CD4-positive, alpha-beta T cell (primary cell): ENCODE data around the gene ADORA2B. TPM values are rescaled to one million over a fixed set of nuclear protein-coding genes. Genes with fewer than 3 reads are reported as not detected.

Source experiments
- ATAC-seq: fragments of 200-7000 bp; cut with Tn5 transposase; one replicate; pipeline ENCODE4 v1.10.0; 2022; ENCODE audit warnings: mild to moderate bottlenecking; ENCODE audit not compliant: poor library complexity
- CTCF ChIA-PET: fragments of 350-600 bp; sonication (Branson Sonifier 250); formaldehyde crosslinking; loops from one replicate; lab custom pipeline; 2021; ENCODE audit warnings: antibody characterized with exemption, inconsistent platforms; lab: Charles Lee
- POLR2A ChIA-PET: fragments of 350-600 bp; sonication (Branson Sonifier 250); formaldehyde crosslinking; loops from one replicate; lab custom pipeline; 2021; ENCODE audit warnings: antibody characterized with exemption, inconsistent platforms; lab: Charles Lee
- DNase-seq, 14 experiments: peaks; one replicate each; pipeline ENCODE4 v3.0.0-alpha.2; 2013 to 2020; ENCODE audit warnings: mixed read lengths in 2 of 14
- H3K27ac ChIP-seq, 2 donors: one replicate each; pipeline versions ENCODE4 v1.5.1 to v1.7.0; 2013; ENCODE audit warnings: low read length in 2 of 2, low read depth in 1 of 2, mild to moderate bottlenecking in 1 of 2
- H3K27me3 ChIP-seq, 2 experiments: 1 replicate in 1 of 2; 2 replicates in 1 of 2; pipeline versions ENCODE4 v1.6.1 to v1.7.0; 2013; ENCODE audit warnings: low read length in 2 of 2, control low read depth in 1 of 2, mild to moderate bottlenecking in 1 of 2, moderate library complexity in 1 of 2; ENCODE audit not compliant: insufficient read depth in 2 of 2, control insufficient read depth in 1 of 2
- H3K36me3 ChIP-seq: one replicate; pipeline ENCODE4 v1.6.1; 2013; ENCODE audit warnings: low read length, control low read depth; ENCODE audit not compliant: insufficient read depth
- H3K4me1 ChIP-seq: one replicate; pipeline ENCODE4 v1.6.1; 2013; ENCODE audit warnings: low read length, control low read depth; ENCODE audit not compliant: insufficient read depth
- H3K4me3 ChIP-seq: one replicate; pipeline ENCODE4 v1.5.1; 2013; ENCODE audit warnings: mild to moderate bottlenecking, low read length, moderate library complexity
- H3K9me3 ChIP-seq, 2 experiments: 1 replicate in 1 of 2; 2 replicates in 1 of 2; pipeline versions ENCODE4 v1.6.1 to v1.7.0; 2013; ENCODE audit warnings: low read length in 2 of 2, mild to moderate bottlenecking in 2 of 2, control low read depth in 1 of 2, moderate library complexity in 1 of 2; ENCODE audit not compliant: control insufficient read depth in 1 of 2, insufficient read depth in 1 of 2
- H3K27ac Mint-ChIP-seq: one replicate; pipeline ENCODE4 v1.8.0; 2020; ENCODE audit warnings: mixed read lengths
- H3K27me3 Mint-ChIP-seq: one replicate; pipeline ENCODE4 v1.8.0; 2021; ENCODE audit warnings: mixed read lengths
- H3K36me3 Mint-ChIP-seq: one replicate; pipeline ENCODE4 v1.8.0; 2021; ENCODE audit warnings: low read depth, mixed read lengths
- H3K4me1 Mint-ChIP-seq: one replicate; pipeline ENCODE4 v1.8.0; 2021; ENCODE audit warnings: low read depth, mixed read lengths
- H3K4me3 Mint-ChIP-seq: one replicate; pipeline ENCODE4 v1.8.0; 2020; ENCODE audit warnings: mild to moderate bottlenecking, mixed read lengths
- H3K9me3 Mint-ChIP-seq: one replicate; pipeline ENCODE4 v1.8.0; 2020; ENCODE audit warnings: mixed read lengths
- intact Hi-C, 2 experiments: fragments of 100-400 bp; cut with DNase I in 1 of 2; cut with micrococcal nuclease in 1 of 2; formaldehyde crosslinking; loops; one replicate each; pipeline versions ENCODE4 v1.15.1 to v1.9.0; 2023 to 2025; cut with DNase I, micrococcal nuclease
- total RNA-seq, 174 experiments: library from RNA in 2 of 174; stranded (reverse) in 2 of 174; gene quantifications; one replicate each; pipeline ENCODE4 v1.2.3 and lab custom pipeline; 2021 to 2026
- TF ChIP-seq, protein P1 (sequence below): fragments of 200-600 bp; IDR thresholded peaks from one replicate; pipeline ENCODE4 v1.8.0; 2022; ENCODE audit warnings: antibody characterized with exemption, mild to moderate bottlenecking

Gene ADORA2B
- total RNA-seq, 2 experiments from 2014 or later, result not detected

DNA sequence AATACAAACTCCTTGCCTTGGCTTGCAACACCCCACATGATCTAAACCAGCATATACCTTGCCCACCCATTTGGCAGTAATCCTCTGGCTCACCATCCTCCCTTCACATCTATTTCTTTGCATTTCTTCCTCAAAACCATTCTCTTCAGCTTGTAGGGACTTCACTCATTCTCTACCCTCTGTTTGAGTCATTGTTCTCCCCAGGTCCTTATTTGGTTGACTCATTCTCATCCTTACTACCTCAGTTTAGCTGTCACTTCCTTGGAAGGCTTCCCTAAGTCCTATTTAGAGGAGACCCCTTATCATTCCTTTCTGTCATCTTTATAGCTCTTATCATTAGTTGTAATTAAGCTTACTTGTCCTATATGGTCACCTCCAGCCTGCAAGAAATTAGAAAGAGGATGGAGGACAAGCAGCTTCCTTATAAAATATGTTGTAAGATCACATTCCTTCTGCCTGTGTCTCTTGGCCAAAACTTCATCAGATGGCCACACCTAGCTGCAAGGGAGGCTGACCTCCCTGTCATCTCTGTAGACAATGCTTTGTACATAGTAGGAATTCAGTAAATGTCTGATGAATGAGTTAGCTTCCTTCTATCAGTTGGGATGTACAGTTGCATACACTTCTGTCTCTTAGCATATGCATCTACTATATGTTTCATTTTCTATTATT lies 56.4 kb downstream of the ADORA2B start:
- Mint-ChIP-seq H3K36me3 (peaks cover 76% of the 10 kb centered on the region), H3K4me1 (peaks cover 48% of the 10 kb centered on the region), H3K9me3 (no peaks in the 10 kb centered on the region), H3K4me3 (peak overlapping the region; percentile 93), H3K27me3 (no peaks in the 10 kb centered on the region), H3K27ac (peak overlapping the region; percentile 88)
- Histone ChIP-seq H3K4me3 (no peak overlapping the region), H3K36me3 (peaks cover 57% of the 10 kb centered on the region), H3K9me3 (no peaks in the 10 kb centered on the region), H3K4me1 (peaks cover 27% of the 10 kb centered on the region), H3K27ac (no peak overlapping the region), H3K27me3 (no peaks in the 10 kb centered on the region)
- intact Hi-C loops, result no loop called here
- POLR2A ChIA-PET, result interaction anchor here (0.6 to 1.3 kb wide), 3 partner anchors 35 to 586 kb away, joined by 3 to 5 read pairs (median 4); no protein-coding TSS in a partner anchor
- TF ChIP-seq, protein P1, sequence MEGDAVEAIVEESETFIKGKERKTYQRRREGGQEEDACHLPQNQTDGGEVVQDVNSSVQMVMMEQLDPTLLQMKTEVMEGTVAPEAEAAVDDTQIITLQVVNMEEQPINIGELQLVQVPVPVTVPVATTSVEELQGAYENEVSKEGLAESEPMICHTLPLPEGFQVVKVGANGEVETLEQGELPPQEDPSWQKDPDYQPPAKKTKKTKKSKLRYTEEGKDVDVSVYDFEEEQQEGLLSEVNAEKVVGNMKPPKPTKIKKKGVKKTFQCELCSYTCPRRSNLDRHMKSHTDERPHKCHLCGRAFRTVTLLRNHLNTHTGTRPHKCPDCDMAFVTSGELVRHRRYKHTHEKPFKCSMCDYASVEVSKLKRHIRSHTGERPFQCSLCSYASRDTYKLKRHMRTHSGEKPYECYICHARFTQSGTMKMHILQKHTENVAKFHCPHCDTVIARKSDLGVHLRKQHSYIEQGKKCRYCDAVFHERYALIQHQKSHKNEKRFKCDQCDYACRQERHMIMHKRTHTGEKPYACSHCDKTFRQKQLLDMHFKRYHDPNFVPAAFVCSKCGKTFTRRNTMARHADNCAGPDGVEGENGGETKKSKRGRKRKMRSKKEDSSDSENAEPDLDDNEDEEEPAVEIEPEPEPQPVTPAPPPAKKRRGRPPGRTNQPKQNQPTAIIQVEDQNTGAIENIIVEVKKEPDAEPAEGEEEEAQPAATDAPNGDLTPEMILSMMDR, result no peak
- no peak for ATAC-seq
- CTCF ChIA-PET, result no interaction called here
- DNase-seq, result no peak

DNA sequence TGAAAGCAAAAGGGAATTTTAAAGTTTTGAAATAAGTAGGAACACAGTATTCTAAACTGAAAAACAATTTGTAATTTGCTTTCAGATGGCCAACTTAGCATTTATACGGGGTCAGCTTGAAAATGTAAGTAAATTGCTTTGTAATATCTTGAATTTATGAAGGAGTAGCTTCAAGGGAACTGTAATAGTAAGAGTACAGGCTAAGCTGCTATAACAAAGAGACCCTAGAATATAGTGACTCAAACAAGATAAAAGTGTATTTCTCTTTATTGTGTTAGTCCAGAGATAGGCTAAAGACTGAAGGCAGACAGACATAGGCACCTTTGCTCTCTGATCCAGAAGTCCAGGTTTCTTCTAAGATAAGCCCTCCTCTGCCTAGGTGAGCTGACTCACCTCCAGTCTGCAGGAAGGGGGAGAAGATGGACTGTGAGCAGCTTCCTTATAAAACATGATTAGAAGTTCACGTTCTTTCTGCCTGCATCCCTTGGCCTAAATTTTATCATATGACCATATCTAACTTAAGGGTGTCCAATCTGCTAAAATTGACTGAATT lies 57.9 kb downstream of the ADORA2B start:
- CTCF ChIA-PET, result no interaction called here
- peaks cover 45% of the 10 kb centered on the region for H3K4me1 Mint-ChIP-seq
- peaks cover 27% of the 10 kb centered on the region for H3K4me1 ChIP-seq

DNA sequence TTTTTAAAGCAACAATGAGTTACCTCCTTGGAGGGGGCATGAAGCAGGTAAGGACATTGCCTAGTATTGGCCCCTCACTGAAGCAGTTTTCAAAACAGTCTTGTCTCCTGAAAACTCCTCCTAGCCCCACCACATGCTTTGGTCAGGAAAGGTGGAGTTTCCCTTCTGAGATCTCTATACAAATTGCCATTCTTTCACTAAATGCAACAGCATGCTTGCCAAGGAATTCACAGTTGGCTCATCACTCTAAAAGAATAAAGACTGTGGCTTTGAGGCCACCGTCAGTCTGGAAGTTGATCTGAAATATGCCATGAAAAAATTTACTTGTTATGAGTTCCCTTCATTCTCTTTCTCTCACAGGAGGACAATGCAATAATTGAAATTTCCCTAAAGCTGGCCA lies 58.9 kb downstream of the ADORA2B start:
- Mint-ChIP-seq H3K27me3 (no peaks in the 10 kb centered on the region), H3K27ac (no peak overlapping the region), H3K9me3 (no peaks in the 10 kb centered on the region), H3K4me3 (no peak overlapping the region), H3K36me3 (peaks cover 88% of the 10 kb centered on the region), H3K4me1 (peaks cover 46% of the 10 kb centered on the region)
- Histone ChIP-seq H3K9me3 (no peaks in the 10 kb centered on the region), H3K4me3 (no peak overlapping the region), H3K27me3 (no peaks in the 10 kb centered on the region), H3K36me3 (peaks cover 73% of the 10 kb centered on the region), H3K4me1 (peaks cover 22% of the 10 kb centered on the region), H3K27ac (no peak overlapping the region)
- TF ChIP-seq, protein P1, result no peak
- ChIA-PET CTCF (no interaction called here), POLR2A (interaction anchor here (0.8 kb wide), 1 partner anchor 58 kb away, joined by 3 read pairs; no protein-coding TSS in a partner anchor)
- ATAC-seq (no peak), DNase-seq (no peak)
- intact Hi-C loops, result no loop called here

More for the DNA sequence above, 57.9 kb downstream of the ADORA2B start:
- TF ChIP-seq, protein P1, result no peak
- H3K9me3 ChIP-seq, result no peaks in the 10 kb centered on the region
- ATAC-seq (no peak), DNase-seq (no peak)
- POLR2A ChIA-PET, result no interaction called here
- intact Hi-C loops, result no loop called here
- Mint-ChIP-seq H3K27me3 (no peaks in the 10 kb centered on the region), H3K9me3 (no peaks in the 10 kb centered on the region), H3K36me3 (peaks cover 84% of the 10 kb centered on the region), H3K4me3 (peak overlapping the region; percentile 4), H3K27ac (no peak overlapping the region)
- no peaks in the 10 kb centered on the region for H3K27me3 ChIP-seq
- peaks cover 63% of the 10 kb centered on the region for H3K36me3 ChIP-seq
- H3K4me3 ChIP-seq, result no peak overlapping the region
- H3K27ac ChIP-seq, result no peak overlapping the region
